HepG2 (cell line): ENCODE measurements around the gene PNMA8B. TPM values are rescaled to one million over a fixed set of nuclear protein-coding genes. Genes with fewer than 3 reads are reported as not detected.

ENCODE experiments used
- ATAC-seq: fragments of 200-7000 bp; cut with Tn5 transposase; 3 replicates; pipeline ENCODE4 v1.9.1; 2020; ENCODE audit warnings: mild to moderate bottlenecking, moderate library complexity
- BruUV-seq: library from RNA; stranded (reverse); fragments of 400-500 nt; replicated peaks from 2 replicates; lab custom pipeline; 2021; lab: Mats Ljungman, UMichigan
- CTCF ChIA-PET: fragments of 300-600 bp; formaldehyde crosslinking; extraction: SDS; loops from one replicate; lab custom pipeline; 2021; ENCODE audit warnings: low total read pairs, inconsistent platforms, low intra/inter-chr PET ratio; lab: Yijun Ruan, JAX
- POLR2A ChIA-PET: fragments of 350-600 bp; sonication (Branson Sonifier 250); formaldehyde crosslinking; loops from one replicate; lab custom pipeline; 2020; ENCODE audit warnings: antibody characterized with exemption, inconsistent platforms; lab: Yijun Ruan, JAX
- DNase-seq: peaks from one replicate; pipeline ENCODE4 v3.0.0-alpha.2; 2015; ENCODE audit warnings: low spot score
- FAIRE-seq: peaks from 3 replicates; lab custom pipeline; 2011; peaks lifted over from hg19 to GRCh38; lab: Jason Lieb, UNC
- H2AFZ ChIP-seq: one replicate; pipeline ENCODE4 v1.6.1; 2011; ENCODE audit warnings: low read length, inconsistent platforms
- H3K27ac ChIP-seq: fragments of 300-600 bp; 3 replicates; pipeline ENCODE4 v1.8.0; 2011; ENCODE audit warnings: mixed run types, mild to moderate bottlenecking, mixed read lengths, low read length, inconsistent platforms; ENCODE audit not compliant: insufficient read depth; ENCODE audit errors: extremely low read length
- H3K27me3 ChIP-seq, 2 experiments: fragments of 200-600 bp in 1 of 2; 2 replicates in 1 of 2; 3 replicates in 1 of 2; pipeline versions ENCODE4 v1.6.0 to v1.8.0; 2011; ENCODE audit warnings: low read length in 2 of 2, mild to moderate bottlenecking in 2 of 2, moderate library complexity in 2 of 2, inconsistent platforms in 1 of 2; ENCODE audit not compliant: insufficient read depth in 2 of 2, control insufficient read depth in 1 of 2
- H3K36me3 ChIP-seq, 2 experiments: fragments of 200-600 bp in 1 of 2; replicated peaks in 1 of 2; 2 replicates in 1 of 2; 3 replicates in 1 of 2; pipeline versions ENCODE4 v1.5.1 to v1.8.0; 2011; ENCODE audit warnings: low read length in 2 of 2, inconsistent platforms in 1 of 2; ENCODE audit not compliant: insufficient read depth in 2 of 2, control insufficient read depth in 1 of 2
- H3K4me1 ChIP-seq: 2 replicates; pipeline ENCODE4 v1.5.1; 2012; ENCODE audit warnings: low read length, inconsistent platforms; ENCODE audit not compliant: insufficient read depth
- H3K4me2 ChIP-seq: 2 replicates; pipeline ENCODE4 v1.6.0; 2011; ENCODE audit warnings: low read depth, low read length, inconsistent platforms
- H3K4me3 ChIP-seq, 3 experiments: fragments of 200-600 bp in 1 of 3; sonication (generic), shearing (Covaris generic) in 1 of 3; replicated peaks in 1 of 3; 2 replicates each; pipeline ENCODE4 v1.5.1; 2011 to 2016; ENCODE audit warnings: low read length in 3 of 3, inconsistent platforms in 2 of 3, low read depth in 2 of 3, mild to moderate bottlenecking in 2 of 3, control low read depth in 1 of 3, mixed read lengths in 1 of 3; ENCODE audit not compliant: insufficient read depth in 1 of 3
- H3K79me2 ChIP-seq: one replicate; pipeline ENCODE4 v1.6.1; 2011; ENCODE audit warnings: low read length, inconsistent platforms; ENCODE audit not compliant: insufficient read depth
- H3K9ac ChIP-seq: 2 replicates; pipeline ENCODE4 v1.6.0; 2011; ENCODE audit warnings: mild to moderate bottlenecking, low read depth, low read length, inconsistent platforms; ENCODE audit not compliant: insufficient read depth
- H3K9me3 ChIP-seq: 2 replicates; pipeline ENCODE4 v1.5.1; 2012; ENCODE audit warnings: mild to moderate bottlenecking, low read length
- H4K20me1 ChIP-seq: 2 replicates; pipeline ENCODE4 v1.6.0; 2011; ENCODE audit warnings: inconsistent platforms, mild to moderate bottlenecking, low read length, moderate library complexity; ENCODE audit not compliant: insufficient read depth
- CCDC6 ChIP-seq: sonication (generic); formaldehyde crosslinking; IDR thresholded peaks from 2 replicates; pipeline ENCODE4 v1.8.1; 2022; ENCODE audit warnings: mild to moderate bottlenecking, missing genetic modification reagents, moderate library complexity
- NONO ChIP-seq, 2 experiments: fragments of 450-650 bp in 1 of 2; sonication (generic) in 1 of 2; formaldehyde crosslinking in 1 of 2; IDR thresholded peaks in 1 of 2; conservative IDR thresholded peaks in 1 of 2; 2 replicates each; pipeline versions ENCODE4 v1.6.1 to v1.8.0; 2017 to 2022; ENCODE audit warnings: mild to moderate bottlenecking in 1 of 2, missing genetic modification reagents in 1 of 2, moderate library complexity in 1 of 2
- RBM22 ChIP-seq: fragments of 200-400 bp; formaldehyde crosslinking; optimal IDR thresholded peaks from 2 replicates; pipeline ENCODE3; 2017; ENCODE audit warnings: mild to moderate bottlenecking, low read length, moderate library complexity
- SOX6 ChIP-seq, 2 experiments: fragments of 450-650 bp in 1 of 2; sonication (generic) in 1 of 2; formaldehyde crosslinking in 1 of 2; IDR thresholded peaks; 2 replicates each; pipeline versions ENCODE4 v1.4.0 to v1.6.1; 2017 to 2020; ENCODE audit warnings: antibody characterized with exemption in 1 of 2, mild to moderate bottlenecking in 1 of 2, missing genetic modification reagents in 1 of 2
- TFDP1 ChIP-seq: IDR thresholded peaks from 2 replicates; pipeline ENCODE4 v1.6.1; 2016; ENCODE audit warnings: missing compliant biosample characterization, missing genetic modification reagents, borderline replicate concordance
- ZNF770 ChIP-seq: sonication (generic); formaldehyde crosslinking; IDR thresholded peaks from 2 replicates; pipeline ENCODE4 v1.5.0; 2020; ENCODE audit warnings: mild to moderate bottlenecking, missing genetic modification reagents
- WGBS: methylation state at CpG from one replicate; pipeline ENCODE4 v1.1.6; 2017; ENCODE audit warnings: low lambda C conversion rate; 5-methylcytosine and 5-hydroxymethylcytosine counted together
- in situ Hi-C: cut with HindIII; loops from 2 replicates; pipeline ENCODE4 v1.10.0; 2017; ENCODE audit warnings: low pct_unique_long_range_greater_than_20kb; ENCODE audit not compliant: extremely low pct_ligation_motif_present
- intact Hi-C: fragments of 100-400 bp; cut with micrococcal nuclease; formaldehyde crosslinking; loops from one replicate; pipeline ENCODE4 v1.10.0; 2022; ENCODE audit not compliant: unreplicated experiment
- polyA plus RNA-seq, 8 experiments: library from polyadenylated mRNA; depleted of rRNA in 3 of 8; stranded (reverse) in 7 of 8; unstranded in 1 of 8; fragments of >200 nt; fragmentation: Illumina TruSeq in 4 of 8; extraction: Trizol in 4 of 8; gene quantifications; 2 replicates each; pipeline versions ENCODE4 v1.2.1 to v1.2.3, GENCODE V29; 2011 to 2016; ENCODE audit warnings: low read depth in 4 of 8, missing spikeins in 1 of 8, mixed read lengths in 1 of 8; ENCODE audit not compliant: insufficient read depth in 1 of 8
- total RNA-seq, 5 experiments: library from RNA; depleted of rRNA; stranded (reverse); fragments of >200 nt; fragmentation: Illumina TruSeq; extraction: Trizol; gene quantifications; 2 replicates each; pipeline ENCODE4 v1.2.3, GENCODE V29; 2016; ENCODE audit warnings: low read depth in 1 of 5

PNMA8B gene
- total and polyA plus RNA-seq, 2 of the 13 experiments (the other 11 are each of a cell fraction or from before 2014, with no cell fraction given) = not detected

DNA sequence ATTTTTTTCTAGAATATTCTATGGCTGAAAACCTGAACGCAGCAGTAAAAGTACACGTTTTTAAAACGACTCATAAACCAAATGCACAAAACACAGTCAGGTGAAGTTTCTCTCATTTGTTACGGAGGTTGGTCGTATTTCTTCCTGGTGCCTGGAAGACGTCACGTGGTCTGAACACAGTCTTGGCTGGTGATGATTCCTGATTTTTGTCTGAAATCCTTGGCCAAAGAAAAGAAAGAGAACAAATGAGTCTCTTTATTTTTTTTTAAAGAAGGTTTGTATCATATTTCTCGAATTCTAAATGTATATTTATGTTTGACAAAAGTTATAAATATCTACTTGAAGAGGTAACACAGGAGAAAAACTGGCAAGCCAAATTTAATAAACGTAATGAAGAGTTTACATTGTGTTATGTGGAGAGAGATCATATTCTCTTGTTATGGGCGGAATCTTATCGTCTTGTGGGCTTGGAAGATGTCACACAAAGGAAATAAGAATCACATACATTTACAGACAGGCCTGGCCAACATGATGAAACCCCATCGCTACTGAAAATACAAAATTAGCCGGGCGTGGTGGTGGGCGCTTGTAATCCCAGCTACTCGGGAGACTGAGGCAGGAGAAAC, 14.3 kb downstream of the PNMA8B start (continued):
- TF ChIP-seq NONO (IDR thresholded peaks at IDR 0.05) (no peak), NONO (CRISPR knock-in tag; conservative IDR thresholded peaks at IDR 0.05) (no peak), SOX6 (IDR thresholded peaks at IDR 0.05) (no peak), SOX6 (CRISPR knock-in tag; IDR thresholded peaks at IDR 0.05) (no peak), CCDC6 (no peak)
- TF ChIP-seq, all 625 proteins: peak for 0

DNA sequence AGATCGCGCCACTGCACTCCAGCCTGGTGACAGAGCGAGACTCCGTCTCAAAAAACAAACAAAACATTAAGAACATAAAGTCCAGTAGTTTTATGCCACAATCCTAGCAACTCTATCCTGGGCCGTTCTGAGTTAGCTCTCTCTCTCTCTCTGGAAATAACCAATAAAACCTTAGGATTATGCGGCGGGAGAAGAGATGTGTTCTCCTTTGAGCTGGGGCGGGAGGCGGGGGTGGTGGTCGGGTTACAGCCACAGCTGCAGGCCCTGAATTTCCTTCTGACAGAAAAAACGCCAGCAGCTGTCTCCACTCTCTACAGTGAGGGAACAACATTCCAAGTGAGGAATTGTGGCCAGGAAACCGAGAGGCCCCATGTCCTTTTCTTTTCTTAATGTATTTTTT, 15.3 kb downstream of the PNMA8B start:
- CTCF ChIA-PET = no interaction called here

More for the DNA sequence above, 15.3 kb downstream of the PNMA8B start:
- ATAC-seq (no peak), DNase-seq (no peak), FAIRE-seq (no peak)
- no peak for TF ChIP-seq TFDP1 (CRISPR knock-in tag)
- TF ChIP-seq ZNF770 (CRISPR knock-in tag) = 0 out of 2 replicates have a peak, but pooled peaks have one; percentile 2
- no peak for TF ChIP-seq RBM22
- Histone ChIP-seq H3K4me2 (no peak overlapping the region), H3K36me3 (no peaks in the 10 kb centered on the region), H3K79me2 (no peaks in the 10 kb centered on the region), H2AFZ (no peak overlapping the region), H3K27ac (no peak overlapping the region), H3K27me3 (peaks cover 0 to 4% of the 10 kb centered on the region in 2 experiments; a peak in 1 of 5 replicates), H3K9ac (no peak overlapping the region), H4K20me1 (no peaks in the 10 kb centered on the region), H3K4me3 (no peak overlapping the region), H3K4me1 (no peaks in the 10 kb centered on the region), H3K9me3 (no peaks in the 10 kb centered on the region)
- 21% methylated on average over 12 of the region's 12 CpGs for WGBS
- no TSS peak for BruUV-seq
- in situ Hi-C loops (no loop called here), intact Hi-C loops (no loop called here)
- POLR2A ChIA-PET = no interaction called here
